Measurements from ENCODE around the gene KDSR.
A peak's percentile ranks its signal among the peaks of the same experiment; 100 is the strongest.

Gene KDSR

GRCh38 chr18:63321291-63321690, 45.7 kb downstream of the KDSR start:
- FAIRE-seq (no peak), DNase-seq (ENCODE audit: insufficient read length, low spot score) (no peak)
- TF ChIP-seq POLR2A (IDR thresholded peaks at IDR 0.05; ENCODE audit: low read depth, low read length), result no peak

GRCh38 chr18:63320975-63321265, 46.1 kb downstream of the KDSR start:
- no peak for FAIRE-seq
- TF ChIP-seq POLR2A (IDR thresholded peaks at IDR 0.05; ENCODE audit: low read depth, low read length), result no peak
- DNase-seq (ENCODE audit: insufficient read length, low spot score), result no peak

DNA sequence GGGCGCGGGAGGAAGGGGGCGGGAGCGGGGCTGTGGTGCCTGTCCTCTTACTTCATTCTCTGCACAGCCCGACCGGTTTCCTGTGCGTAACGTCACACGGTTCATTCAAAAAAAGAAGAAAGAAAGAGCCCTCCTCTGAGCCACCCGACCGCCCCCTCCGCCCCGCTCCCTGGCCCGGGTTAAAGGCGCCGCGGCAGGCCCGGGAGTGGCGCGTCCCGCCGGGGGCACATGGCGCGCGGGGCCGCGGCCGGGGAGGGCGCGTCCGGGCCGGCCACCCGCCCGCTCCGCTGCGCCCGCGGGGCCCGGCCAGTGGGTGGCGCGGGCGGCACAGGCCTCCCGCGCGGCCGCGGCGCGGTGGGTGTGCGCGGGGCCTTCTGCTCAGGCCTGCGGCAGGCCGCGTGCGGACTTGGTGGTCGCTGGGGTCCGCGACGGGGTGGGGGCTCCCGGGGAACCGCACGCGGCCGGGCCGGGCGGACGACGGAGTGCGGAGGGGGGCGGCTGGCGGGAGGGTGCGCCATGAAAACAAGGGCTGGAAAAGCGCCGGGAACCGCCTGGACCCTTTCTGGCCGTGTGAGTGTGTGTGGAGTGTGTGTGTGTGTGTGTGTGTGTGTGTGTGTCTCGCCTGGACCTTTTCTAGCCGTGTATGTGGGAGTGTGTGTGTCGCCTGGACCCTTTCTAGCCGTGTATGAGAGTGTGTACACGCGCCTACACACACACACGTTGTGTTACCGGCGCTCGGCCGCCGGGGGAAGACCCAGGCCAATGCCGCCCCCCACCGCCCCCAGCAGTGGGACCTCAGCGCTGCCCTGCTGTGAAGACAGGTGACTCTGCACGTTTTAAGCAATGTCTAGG, 46.7 kb downstream of the KDSR start:
- no peak for TF ChIP-seq POLR2A (IDR thresholded peaks at IDR 0.05; ENCODE audit: low read depth, low read length)
- DNase-seq (ENCODE audit: insufficient read length, low spot score) (peak; percentile 60), FAIRE-seq (no peak)

- no peak for FAIRE-seq
- peak; percentile 40 for DNase-seq (ENCODE audit: insufficient read length, low spot score)
- no peak for TF ChIP-seq POLR2A (IDR thresholded peaks at IDR 0.05; ENCODE audit: low read depth, low read length)
These were observed 47.5 kb downstream of the KDSR start, which contains the start of gene BCL2 for GRCh38 chr18:63319383-63320122. Gene BCL2 (minus strand): TSS chr18:63319769.

- FAIRE-seq (no peak), DNase-seq (ENCODE audit: insufficient read length, low spot score) (no peak)
- TF ChIP-seq POLR2A (IDR thresholded peaks at IDR 0.05; ENCODE audit: low read depth, low read length), result no peak
These were observed 48.1 kb downstream of the KDSR start for GRCh38 chr18:63318889-63319382.

- DNase-seq (ENCODE audit: insufficient read length, low spot score) (no peak), FAIRE-seq (no peak)
- no peak for TF ChIP-seq POLR2A (IDR thresholded peaks at IDR 0.05; ENCODE audit: low read depth, low read length)
These were observed 48.8 kb downstream of the KDSR start for GRCh38 chr18:63317982-63318888.

DNA sequence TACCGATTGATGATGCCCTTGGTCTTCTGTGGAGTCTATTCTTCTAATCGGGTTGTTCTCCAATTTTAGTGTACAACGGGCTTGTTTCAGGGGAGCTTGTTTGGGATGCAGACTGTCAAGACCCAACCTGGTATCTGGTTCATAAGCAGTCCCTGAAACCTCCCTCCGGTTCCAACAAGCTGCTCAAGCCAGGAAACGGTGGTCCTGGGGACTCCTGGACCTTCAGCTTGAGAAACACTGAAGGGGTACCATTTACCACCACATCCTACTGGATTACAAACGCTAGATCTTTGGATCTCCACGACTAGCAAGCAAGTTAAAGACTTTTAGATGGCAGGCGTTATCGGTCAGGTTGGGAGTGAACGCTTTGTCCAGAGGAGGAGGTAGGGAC, 49.5 kb downstream of the KDSR start:
- DNase-seq (ENCODE audit: insufficient read length, low spot score), result no peak
- no peak for FAIRE-seq
- no peak for TF ChIP-seq POLR2A (IDR thresholded peaks at IDR 0.05; ENCODE audit: low read depth, low read length)

DNA sequence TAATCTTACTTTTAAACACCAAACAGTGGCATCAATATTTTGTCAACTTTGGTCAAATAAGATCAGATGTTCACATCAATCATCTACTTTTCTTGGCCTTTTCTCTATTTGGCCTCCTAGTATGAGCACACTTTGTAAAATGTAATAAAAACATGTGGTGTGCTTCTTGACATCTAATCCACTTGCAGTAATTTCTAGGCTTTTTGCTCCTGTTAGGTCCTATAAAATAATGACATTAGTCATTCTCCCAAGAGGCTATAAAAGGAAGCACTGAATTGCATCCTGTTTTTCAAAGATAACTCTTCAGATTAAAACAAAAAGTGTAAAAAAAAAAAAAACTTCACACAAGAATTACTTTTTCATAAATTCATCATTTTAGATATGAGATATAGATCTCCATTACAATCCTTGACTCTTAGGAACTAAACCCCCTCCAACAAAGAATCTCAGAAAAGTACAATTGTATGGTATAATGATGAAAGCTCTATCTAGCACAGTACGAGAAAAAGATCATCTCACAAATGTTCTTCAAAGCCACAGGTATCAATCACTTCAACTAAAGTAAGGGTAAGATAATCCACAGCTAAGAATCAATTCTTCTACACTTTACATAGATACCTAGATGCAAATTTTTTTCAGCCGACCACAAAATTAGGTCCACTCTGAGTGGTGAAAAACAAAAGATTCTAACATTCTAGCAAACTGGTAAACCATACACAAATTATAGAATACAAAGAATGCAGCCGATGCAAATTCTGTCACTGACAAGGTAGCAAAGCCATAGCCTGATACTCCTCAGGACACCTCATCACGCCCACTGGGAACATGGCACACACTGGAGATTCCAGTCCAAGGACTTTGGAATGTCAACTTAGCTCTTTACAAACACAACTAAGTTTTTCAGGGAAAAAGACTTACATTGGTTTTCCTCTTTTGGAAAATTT, 50.1 kb downstream of the KDSR start:
- DNase-seq (ENCODE audit: insufficient read length, low spot score) (no peak), FAIRE-seq (no peak)
- no peak for TF ChIP-seq POLR2A (IDR thresholded peaks at IDR 0.05; ENCODE audit: low read depth, low read length)

GRCh38 chr18:63315876-63316275, 51.1 kb downstream of the KDSR start:
- no peak for TF ChIP-seq POLR2A (IDR thresholded peaks at IDR 0.05; ENCODE audit: low read depth, low read length)
- DNase-seq (ENCODE audit: insufficient read length, low spot score) (no peak), FAIRE-seq (no peak)

GRCh38 chr18:63315131-63315662, 51.8 kb downstream of the KDSR start:
- no peak for FAIRE-seq
- no peak for DNase-seq (ENCODE audit: insufficient read length, low spot score)
- TF ChIP-seq POLR2A (IDR thresholded peaks at IDR 0.05; ENCODE audit: low read depth, low read length), result no peak

GRCh38 chr18:63314062-63314790, 52.8 kb downstream of the KDSR start:
- TF ChIP-seq POLR2A (IDR thresholded peaks at IDR 0.05; ENCODE audit: low read depth, low read length), result no peak
- FAIRE-seq, result no peak

DNA sequence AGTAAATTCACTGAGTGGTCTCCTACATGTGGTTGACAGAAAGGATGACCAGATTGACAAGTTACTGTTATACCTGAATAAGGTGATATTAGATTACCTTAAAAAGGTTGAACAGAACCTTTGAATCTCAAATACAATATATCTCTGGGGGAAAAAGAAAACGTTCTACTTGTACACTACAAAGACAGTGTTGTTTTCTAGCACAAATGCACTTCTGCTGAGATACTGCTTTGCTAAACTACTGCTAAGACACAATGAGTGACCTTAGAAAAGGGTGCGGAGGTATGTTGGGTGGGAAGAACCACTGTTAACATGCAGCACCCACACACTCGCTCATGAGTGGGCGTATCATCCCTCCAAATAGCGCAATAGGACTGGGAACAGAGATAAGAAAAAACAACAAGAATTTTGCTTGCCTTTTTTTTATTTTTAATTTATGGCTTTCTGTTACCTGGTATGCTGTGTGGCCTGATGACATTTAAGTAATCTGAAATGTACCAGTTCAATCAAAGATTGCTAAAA, 53.5 kb downstream of the KDSR start:
- TF ChIP-seq POLR2A (IDR thresholded peaks at IDR 0.05; ENCODE audit: low read depth, low read length), result no peak
- FAIRE-seq, result no peak
- no peak for DNase-seq (ENCODE audit: insufficient read length, low spot score)

More at GRCh38 chr18:63314062-63314790, 52.8 kb downstream of the KDSR start:
- DNase-seq (ENCODE audit: insufficient read length, low spot score), result no peak
